NCI-H524 treated with DMSO at 0.1 percent for 48 hours (cell line): ENCODE measurements around the gene FAM81A.
"Not testable (repeated sequence)": the region's sequence is repeated elsewhere in the genome, so short reads cannot be mapped to it uniquely, and the experiment has no call there.

Experiments
- DNase-seq: peaks from one replicate; lab custom pipeline; 2025; lab: John Stamatoyannopoulos, UW

FAM81A gene

GRCh38 chr15:59485036-59485435, 47.0 kb downstream of the FAM81A start:
- no peak for DNase-seq

- DNase-seq = not testable (repeated sequence)
Observed at GRCh38 chr15:59489485-59489884, 51.5 kb downstream of the FAM81A start.

GRCh38 chr15:59491062-59491461, 53.1 kb downstream of the FAM81A start:
- DNase-seq = no peak

- DNase-seq = no peak
Observed at GRCh38 chr15:59492389-59493377, 54.7 kb downstream of the FAM81A start.

GRCh38 chr15:59501597-59501996, 63.6 kb downstream of the FAM81A start:
- DNase-seq = no peak

GRCh38 chr15:59515190-59515589, 77.2 kb downstream of the FAM81A start:
- no peak for DNase-seq

- no peak for DNase-seq
Observed at GRCh38 chr15:59516655-59517461, 78.9 kb downstream of the FAM81A start.

GRCh38 chr15:59519329-59519728, 81.3 kb downstream of the FAM81A start:
- no peak for DNase-seq

GRCh38 chr15:59521443-59521842, 83.5 kb downstream of the FAM81A start:
- DNase-seq = no peak

- no peak for DNase-seq
Observed at GRCh38 chr15:59522988-59523461, 85.0 kb downstream of the FAM81A start.

- DNase-seq = no peak
Observed at GRCh38 chr15:59523702-59524101, 85.7 kb downstream of the FAM81A start.

- no peak for DNase-seq
Observed at GRCh38 chr15:59524331-59524731, 86.3 kb downstream of the FAM81A start.

- not testable (repeated sequence) for DNase-seq
Observed at GRCh38 chr15:59526466-59526865, 88.5 kb downstream of the FAM81A start.

GRCh38 chr15:59528429-59528828, 90.4 kb downstream of the FAM81A start:
- DNase-seq = no peak

- DNase-seq = peak; percentile 64
Observed at GRCh38 chr15:59528961-59529402, 91.0 kb downstream of the FAM81A start.

- DNase-seq = no peak
Observed at GRCh38 chr15:59531066-59531675, 93.2 kb downstream of the FAM81A start.

- peak; percentile 15 for DNase-seq
Observed at GRCh38 chr15:59532770-59533379, 94.9 kb downstream of the FAM81A start.

- DNase-seq = peak; percentile 20
Observed at GRCh38 chr15:59536553-59536952, 98.6 kb downstream of the FAM81A start.

- DNase-seq = no peak
Observed at GRCh38 chr15:59537403-59537802, 99.4 kb downstream of the FAM81A start.

GRCh38 chr15:59538494-59538893, 100.5 kb downstream of the FAM81A start:
- DNase-seq = no peak

- no peak for DNase-seq
Observed at GRCh38 chr15:59539799-59540198, 101.8 kb downstream of the FAM81A start.

- no peak for DNase-seq
Observed at GRCh38 chr15:59540654-59541053, 102.7 kb downstream of the FAM81A start.
